ENCODE data around the gene HPS1.

DNA sequence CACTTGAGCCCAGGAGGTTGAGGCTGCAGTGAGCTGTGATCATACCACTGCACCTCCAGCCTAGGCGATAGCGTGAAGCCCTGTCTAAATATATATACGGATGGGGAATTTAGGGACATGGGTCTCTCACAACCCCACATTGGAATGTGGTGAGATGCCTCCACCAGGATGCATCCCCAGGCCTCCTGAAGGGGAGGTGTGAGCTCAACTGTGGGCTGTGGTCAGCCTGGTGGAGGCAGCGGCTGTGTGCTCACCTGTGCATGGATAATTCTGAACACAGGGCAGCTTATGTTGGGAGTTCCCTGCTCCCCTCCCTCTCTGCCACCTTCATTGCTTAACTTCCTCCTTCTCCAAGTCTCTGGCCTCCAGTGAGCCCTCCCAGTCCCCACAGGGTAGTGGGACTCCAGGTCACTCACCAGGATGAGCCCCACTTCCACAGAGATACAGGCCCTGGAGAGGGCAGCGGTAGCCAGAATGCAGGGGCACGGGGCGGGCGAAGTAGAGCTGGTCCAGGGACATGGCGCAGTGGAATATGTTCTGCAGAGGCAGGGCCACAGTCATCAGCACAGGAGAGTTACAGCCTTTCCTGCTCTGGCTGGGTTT is 62.1 kb downstream of the HPS1 start:
- TF ChIP-seq CTCF (conservative IDR thresholded peaks at IDR 0.05; ENCODE audit: low read depth, low read length) (no peak), RAD21 (IDR thresholded peaks at IDR 0.05; ENCODE audit: low read length) (no peak), FOS (IDR thresholded peaks at IDR 0.05; ENCODE audit: low read depth, low read length) (no peak), MAFK (IDR thresholded peaks at IDR 0.05; ENCODE audit: low read depth, low read length) (no peak), MAZ (IDR thresholded peaks at IDR 0.05; ENCODE audit: borderline replicate concordance, low read depth, low read length) (no peak), RCOR1 (IDR thresholded peaks at IDR 0.05; ENCODE audit: insufficient replicate concordance, low read length) (no peak)

Measured in IMR-90 (cell line).